Brain pericyte (primary cell): ENCODE measurements around the gene TNFSF13.

Experiments used
- DNase-seq: peaks from one replicate; pipeline ENCODE4 v3.0.0-alpha.2; 2012; ENCODE audit warnings: low read depth, low spot score

Gene TNFSF13

DNA sequence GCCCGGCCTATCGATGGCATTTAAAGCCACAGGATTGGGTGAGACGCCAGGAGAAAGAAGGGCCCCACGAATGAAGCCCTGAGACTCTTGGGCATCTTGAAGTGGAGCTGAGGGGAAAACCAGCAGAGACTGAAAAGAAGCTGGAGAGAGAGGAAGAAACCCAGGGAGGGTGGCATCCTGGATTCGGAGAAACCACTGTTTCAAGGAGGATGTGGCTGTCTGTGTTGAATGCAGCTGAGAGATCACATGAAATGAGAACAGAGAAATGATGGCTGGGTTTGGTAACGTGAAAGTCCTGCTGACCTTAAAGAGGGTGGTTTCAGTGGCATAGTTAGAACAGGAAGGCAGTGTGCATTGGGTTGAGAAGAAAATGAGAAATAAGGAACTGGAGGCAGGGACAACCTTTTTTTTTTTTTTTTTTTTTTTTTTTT lies 5.9 kb upstream of the TNFSF13 start:
- DNase-seq: no peak

DNA sequence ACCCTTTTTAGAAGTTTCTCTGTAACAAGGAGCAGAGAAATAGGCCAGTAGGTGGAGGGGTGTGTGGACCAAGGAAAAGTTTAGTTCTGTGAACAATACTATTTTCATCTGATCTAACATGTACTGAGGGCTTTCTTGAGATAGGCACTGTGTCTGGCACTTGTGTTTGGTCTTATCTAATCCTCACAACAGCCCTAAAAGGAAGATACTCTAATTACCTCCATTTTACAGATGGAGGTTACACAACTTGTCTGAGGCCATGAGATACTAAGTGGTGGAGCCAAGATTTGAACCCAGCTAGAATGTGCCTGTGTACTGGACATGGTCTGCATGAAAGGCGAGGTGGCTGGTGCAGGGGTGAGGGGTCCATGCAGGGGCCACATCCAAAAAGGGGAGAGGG lies 5.2 kb upstream of the TNFSF13 start:
- DNase-seq: no peak

DNA sequence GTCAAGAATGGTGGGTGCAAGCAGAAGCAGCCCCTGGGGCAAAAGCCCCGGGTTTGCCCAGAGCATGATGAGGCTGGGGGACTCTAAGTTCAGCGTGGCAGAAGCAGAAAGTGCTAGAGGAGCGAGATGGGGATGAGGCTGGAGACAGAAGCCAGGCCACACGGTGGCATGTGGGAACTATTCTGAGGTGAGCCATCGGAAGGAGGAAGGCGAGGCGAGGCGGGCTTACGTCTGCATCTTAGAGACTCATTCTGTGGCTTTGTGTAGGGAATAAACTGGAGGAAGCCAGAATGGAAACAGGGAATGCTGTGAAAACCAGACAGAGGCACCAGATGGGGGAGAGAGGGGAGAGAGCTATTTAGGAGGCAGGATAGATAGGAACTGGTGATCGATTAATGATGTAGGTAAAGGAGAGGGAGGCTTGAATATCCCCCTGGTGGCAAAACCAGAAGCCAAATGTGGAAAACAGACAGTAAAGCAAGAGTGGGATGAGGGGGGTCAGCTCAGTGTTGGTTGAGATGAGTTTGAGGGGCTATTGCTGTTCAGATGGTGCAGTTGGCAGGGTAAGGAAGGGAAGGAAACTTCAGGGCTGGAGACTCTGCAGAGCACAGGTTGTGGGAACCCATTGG lies 3.1 kb upstream of the TNFSF13 start:
- DNase-seq: no peak

DNA sequence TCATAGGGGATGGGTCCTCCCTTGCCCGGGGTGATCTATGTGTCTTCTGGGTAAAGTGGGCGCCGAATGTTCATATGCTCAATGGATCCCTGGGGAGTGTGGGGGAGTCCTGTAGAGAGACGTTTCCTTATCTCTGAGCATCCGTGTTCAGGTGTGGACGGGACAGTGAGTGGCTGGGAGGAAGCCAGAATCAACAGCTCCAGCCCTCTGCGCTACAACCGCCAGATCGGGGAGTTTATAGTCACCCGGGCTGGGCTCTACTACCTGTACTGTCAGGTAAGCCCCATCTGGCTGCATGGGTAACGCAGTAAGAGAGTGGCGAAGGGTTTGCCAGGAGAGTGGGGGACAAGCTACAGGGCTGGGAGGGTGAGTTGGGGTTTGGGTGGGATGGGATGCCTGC lies 1.9 kb upstream of the TNFSF13 start:
- DNase-seq: no peak

DNA sequence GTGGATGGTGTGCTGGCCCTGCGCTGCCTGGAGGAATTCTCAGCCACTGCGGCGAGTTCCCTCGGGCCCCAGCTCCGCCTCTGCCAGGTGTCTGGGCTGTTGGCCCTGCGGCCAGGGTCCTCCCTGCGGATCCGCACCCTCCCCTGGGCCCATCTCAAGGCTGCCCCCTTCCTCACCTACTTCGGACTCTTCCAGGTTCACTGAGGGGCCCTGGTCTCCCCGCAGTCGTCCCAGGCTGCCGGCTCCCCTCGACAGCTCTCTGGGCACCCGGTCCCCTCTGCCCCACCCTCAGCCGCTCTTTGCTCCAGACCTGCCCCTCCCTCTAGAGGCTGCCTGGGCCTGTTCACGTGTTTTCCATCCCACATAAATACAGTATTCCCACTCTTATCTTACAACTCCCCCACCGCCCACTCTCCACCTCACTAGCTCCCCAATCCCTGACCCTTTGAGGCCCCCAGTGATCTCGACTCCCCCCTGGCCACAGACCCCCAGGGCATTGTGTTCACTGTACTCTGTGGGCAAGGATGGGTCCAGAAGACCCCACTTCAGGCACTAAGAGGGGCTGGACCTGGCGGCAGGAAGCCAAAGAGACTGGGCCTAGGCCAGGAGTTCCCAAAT lies 1.3 kb upstream of the TNFSF13 start:
- DNase-seq: no peak

DNA sequence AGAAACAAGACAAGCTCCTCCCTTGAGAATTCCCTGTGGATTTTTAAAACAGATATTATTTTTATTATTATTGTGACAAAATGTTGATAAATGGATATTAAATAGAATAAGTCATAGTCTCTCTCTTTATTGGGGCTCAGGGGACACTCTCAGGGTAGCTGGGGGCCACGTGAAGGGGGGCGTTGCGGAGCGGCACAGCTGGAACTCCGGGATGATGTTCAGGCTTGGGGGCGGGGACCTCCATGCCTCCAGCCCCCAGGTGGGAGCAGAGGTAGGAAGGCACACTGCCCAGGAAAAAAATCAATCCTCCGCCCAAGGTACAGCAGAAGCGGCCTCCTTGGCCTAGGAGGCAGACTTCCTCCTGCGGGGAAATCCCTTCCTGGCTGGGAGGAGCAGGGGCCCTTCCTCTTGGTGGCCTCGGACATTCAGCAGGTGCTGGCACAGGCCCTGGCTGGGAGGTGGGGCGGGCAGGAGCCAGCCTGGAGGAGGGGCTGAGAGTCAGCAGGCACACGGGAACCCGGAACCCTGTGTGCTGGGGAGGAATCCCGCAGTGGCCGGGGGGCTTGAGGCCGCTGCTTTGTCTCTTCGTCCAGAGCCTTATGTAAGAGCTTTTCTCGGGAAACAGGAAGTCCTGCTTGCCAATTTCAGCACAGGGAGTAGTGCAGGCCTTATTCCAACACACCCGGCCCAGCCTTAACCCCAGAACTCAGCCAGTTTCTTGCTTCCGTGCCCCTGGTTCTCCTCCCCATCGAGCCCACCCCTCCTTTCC lies 591 bp upstream of the TNFSF13 start:
- no peak for DNase-seq

DNA sequence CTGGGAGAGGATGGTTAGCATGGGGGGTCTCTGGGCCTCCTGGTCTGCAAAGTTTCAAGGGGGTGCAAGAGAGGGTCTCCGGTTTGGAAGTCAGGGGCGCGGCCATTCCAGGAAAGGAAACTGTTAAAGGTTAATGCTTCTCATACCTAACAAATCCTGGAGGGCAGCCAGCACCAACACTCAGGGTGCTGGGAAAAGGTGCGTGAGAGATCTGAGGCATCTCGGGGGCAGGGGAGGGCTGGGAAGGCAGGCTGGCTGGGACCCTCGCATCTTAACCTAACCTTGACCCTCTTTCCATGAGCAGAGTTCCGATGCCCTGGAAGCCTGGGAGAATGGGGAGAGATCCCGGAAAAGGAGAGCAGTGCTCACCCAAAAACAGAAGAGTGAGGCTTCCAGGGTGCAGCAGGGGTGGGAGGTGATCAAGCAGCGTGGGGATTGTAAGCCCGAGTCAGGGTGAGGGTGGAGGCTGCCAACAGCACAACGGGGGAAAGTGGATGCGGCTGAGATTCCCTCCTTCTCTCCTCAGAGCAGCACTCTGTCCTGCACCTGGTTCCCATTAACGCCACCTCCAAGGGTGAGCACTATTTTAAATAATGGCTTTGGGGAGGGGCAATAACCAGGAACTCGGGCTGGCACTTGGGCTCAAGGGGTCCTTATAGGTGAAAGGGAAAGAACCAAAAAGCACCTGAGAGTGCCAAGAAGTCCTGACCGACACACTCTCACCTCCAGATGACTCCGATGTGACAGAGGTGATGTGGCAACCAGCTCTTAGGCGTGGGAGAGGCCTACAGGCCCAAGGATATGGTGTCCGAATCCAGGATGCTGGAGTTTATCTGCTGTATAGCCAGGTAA lies 996 bp downstream of the TNFSF13 start:
- DNase-seq: no peak

DNA sequence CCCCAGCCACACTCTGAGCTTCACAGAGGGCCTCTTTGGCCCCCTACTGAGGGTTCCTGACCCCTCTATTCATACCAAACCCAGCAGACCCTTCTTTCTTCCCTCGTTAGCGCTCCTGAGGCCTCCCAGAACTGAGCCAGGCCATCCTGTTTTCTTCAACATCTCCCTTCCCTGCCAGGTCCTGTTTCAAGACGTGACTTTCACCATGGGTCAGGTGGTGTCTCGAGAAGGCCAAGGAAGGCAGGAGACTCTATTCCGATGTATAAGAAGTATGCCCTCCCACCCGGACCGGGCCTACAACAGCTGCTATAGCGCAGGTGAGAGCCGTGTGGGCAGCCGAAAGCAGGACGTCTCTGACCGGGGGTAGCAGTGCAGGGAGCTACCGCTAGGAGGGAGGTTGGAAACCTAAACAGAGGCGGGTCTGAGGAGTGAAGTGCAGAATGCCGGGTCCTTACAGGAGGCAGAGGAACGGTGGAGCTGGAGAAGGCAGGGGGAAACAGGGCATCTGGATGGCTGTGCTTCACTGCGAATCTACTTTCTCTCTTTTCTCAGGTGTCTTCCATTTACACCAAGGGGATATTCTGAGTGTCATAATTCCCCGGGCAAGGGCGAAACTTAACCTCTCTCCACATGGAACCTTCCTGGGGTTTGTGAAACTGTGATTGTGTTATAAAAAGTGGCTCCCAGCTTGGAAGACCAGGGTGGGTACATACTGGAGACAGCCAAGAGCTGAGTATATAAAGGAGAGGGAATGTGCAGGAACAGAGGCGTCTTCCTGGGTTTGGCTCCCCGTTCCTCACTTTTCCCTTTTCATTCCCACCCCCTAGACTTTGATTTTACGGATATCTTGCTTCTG lies 1.9 kb downstream of the TNFSF13 start:
- DNase-seq: no peak

DNA sequence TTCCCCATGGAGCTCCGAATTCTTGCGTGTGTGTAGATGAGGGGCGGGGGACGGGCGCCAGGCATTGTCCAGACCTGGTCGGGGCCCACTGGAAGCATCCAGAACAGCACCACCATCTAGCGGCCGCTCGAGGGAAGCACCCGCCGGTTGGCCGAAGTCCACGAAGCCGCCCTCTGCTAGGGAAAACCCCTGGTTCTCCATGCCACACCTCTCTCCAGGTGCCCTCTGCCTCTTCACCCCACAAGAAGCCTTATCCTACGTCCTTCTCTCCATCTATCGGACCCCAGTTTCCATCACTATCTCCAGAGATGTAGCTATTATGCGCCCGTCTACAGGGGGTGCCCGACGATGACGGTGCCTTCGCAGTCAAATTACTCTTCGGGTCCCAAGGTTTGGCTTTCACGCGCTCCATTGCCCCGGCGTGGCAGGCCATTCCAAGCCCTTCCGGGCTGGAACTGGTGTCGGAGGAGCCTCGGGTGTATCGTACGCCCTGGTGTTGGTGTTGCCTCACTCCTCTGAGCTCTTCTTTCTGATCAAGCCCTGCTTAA lies 2.6 kb downstream of the TNFSF13 start:
- DNase-seq: no peak

DNA sequence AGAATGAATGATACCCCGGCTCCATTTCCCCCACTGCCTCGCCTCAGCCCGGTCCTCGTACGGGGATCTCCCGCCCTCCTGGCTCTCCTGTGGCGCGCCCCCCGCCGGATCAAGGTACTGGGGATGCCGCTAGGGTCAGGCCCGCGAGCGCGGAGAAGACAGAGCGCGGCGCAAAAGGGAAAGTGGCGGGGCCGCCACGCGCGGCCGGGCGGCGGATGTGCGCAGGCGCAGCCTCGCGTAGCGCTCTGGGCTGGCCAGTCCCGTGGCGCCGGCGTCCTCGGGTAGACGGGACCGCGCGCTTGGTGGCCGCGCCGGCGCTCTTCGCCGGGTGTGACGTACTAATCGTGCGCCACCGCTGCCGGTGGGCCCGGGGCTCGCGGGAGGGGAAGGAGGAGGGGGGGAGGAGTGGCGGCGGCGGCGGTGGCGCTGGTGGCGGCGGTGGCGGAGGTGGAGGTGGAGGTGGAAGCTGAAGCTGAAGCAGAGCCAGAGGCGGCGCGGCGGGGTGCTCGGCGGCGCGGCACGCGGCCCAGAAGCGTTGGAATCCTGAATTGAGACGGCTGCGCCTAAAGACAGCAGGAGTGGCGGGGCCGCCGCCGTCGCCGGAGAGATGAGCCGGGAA lies 3.1 kb downstream of the TNFSF13 start, which contains the start of gene SENP3:
Gene SENP3 (plus strand): TSS at position 331 of the 619 bp plus-strand sequence. CDS start 1,158 bp downstream, outside the sequence.
- no peak for DNase-seq

DNA sequence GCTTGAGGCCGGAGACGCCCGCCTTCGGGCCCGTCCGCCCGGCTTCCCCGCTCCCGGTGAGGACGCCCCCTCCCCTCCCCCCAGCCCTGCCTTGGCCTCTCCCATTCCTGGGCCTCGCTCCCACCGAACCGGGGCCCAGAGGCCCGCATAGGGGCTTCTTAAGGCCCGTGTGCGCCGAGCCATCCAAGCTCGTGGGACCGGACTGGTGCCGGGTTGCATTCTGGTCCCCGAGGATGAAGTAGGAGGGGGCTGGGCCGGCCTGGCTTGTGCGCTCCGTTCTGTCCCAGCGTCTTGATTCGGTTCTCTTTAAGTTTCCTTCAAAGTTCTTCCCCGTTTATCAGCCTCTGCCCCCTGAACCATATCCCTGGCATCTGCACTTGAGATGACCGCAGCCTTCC lies 3.7 kb downstream of the TNFSF13 start:
- DNase-seq: no peak

DNA sequence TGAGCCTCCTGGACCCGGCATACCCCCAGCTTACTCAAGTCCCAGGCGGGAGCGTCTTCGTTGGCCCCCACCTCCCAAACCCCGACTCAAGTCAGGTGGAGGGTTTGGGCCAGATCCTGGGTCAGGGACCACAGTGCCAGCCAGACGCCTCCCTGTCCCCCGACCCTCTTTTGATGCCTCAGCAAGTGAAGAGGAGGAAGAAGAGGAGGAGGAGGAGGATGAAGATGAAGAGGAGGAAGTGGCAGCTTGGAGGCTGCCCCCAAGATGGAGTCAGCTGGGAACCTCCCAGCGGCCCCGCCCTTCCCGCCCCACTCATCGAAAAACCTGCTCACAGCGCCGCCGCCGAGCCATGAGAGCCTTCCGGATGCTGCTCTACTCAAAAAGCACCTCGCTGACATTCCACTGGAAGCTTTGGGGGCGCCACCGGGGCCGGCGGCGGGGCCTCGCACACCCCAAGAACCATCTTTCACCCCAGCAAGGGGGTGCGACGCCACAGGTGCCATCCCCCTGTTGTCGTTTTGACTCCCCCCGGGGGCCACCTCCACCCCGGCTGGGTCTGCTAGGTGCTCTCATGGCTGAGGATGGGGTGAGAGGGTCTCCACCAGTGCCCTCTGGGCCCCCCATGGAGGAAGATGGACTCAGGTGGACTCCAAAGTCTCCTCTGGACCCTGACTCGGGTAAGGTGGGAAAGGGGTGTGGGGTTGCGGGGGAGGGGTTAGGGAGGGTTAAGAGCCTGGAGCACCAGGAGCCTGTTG lies 4.7 kb downstream of the TNFSF13 start:
- DNase-seq: no peak

DNA sequence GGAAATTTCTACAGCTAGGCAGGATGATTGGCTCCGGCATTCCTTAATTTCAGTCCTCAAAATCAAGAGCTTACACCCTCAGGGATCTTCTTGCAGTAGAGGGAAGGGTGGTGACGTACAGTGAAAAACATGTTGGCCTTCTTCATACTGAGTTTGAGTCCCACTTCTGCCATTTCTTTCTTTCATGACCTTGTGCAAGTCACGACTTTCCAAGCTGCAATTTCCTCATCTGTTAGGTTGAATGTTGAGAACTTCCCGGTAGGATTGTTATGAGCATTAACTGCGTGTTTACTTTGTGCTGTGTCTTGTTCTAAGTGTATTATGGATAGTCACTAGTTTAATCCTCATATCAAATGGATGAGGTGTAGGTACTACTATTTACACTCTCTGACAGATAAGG lies 11.0 kb downstream of the TNFSF13 start:
- DNase-seq: no peak

DNA sequence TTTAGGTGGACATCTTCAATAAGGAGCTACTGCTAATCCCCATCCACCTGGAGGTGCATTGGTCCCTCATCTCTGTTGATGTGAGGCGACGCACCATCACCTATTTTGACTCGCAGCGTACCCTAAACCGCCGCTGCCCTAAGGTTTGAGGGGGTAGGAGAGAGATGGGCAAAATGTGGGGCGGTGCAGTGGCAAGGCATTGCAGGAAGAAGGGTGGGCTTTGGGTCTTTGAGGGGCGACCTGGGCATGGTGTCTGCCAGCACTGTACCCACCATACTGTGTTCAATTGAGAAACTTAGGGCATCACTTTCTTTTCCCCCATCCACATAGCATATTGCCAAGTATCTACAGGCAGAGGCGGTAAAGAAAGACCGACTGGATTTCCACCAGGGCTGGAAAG lies 11.8 kb downstream of the TNFSF13 start:
- no peak for DNase-seq

DNA sequence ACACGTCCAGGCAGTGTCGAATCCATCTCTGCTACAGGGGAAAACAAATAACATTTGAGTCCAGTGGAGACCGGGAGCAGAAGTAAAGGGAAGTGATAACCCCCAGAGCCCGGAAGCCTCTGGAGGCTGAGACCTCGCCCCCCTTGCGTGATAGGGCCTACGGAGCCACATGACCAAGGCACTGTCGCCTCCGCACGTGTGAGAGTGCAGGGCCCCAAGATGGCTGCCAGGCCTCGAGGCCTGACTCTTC lies 13.7 kb downstream of the TNFSF13 start:
- no peak for DNase-seq

DNA sequence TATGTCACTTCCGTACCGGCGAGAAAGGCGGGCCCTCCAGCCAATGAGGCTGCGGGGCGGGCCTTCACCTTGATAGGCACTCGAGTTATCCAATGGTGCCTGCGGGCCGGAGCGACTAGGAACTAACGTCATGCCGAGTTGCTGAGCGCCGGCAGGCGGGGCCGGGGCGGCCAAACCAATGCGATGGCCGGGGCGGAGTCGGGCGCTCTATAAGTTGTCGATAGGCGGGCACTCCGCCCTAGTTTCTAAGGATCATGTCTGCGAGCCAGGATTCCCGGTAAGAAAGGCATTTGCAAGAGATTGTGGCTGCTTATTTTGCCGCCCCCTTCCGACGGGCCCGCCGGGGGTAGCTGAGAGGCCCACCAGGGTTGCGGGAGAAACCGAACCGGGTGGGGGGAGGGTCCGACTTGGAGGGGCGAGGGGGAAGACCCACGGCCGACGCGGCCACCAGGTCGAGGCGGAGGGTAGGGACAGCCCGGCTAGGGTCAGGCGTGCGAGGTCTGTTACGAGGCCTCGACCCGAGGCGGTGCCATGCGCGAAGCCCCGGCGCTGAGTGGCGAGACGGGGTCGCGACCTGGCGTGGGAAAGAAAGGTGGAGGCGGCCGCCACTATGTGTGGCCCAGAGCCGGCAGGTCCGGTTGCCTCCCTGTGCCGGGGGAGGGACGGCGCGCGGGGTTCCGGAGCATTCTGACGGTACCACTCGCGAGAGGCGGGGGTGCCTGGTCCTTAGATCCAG lies 14.2 kb downstream of the TNFSF13 start:
- peak; percentile 99 for DNase-seq

DNA sequence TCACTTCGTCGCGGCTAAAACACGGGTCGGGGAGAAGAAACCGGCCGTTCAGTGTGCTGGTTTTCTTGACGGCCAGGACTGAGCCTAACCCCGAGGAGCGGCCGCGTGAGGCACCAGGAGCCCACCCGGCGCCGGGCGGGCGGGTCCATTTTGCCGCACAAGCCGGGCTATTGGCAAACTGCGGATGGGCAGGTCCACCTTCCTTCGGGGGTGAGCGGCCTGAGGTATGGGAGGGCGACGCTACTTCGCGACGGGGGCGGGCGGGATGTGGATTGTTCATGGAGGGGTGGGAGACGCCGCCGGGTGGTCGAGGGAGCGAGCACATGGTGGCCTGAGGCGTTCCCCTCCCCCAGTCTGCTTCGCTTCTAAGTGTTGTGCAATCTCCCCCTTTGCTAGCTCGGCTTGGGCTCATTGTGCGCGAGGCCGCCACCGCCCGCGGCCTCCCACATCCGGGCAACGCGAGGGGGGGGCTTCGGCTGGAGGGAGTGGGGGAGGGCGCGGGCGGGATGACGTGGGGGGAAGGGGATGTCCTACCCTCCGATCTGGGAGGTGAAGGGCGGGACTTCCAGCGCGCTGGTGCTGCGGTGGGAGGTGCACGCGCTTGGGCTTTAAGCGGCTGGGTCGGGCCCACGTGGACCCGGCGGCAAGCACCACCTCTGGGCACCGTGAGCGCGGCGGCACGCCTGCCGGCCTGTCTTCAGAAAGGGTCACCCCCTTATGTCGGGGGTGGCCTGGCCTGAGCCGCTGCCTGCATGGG lies 15.0 kb downstream of the TNFSF13 start:
- peak; percentile 85 for DNase-seq

DNA sequence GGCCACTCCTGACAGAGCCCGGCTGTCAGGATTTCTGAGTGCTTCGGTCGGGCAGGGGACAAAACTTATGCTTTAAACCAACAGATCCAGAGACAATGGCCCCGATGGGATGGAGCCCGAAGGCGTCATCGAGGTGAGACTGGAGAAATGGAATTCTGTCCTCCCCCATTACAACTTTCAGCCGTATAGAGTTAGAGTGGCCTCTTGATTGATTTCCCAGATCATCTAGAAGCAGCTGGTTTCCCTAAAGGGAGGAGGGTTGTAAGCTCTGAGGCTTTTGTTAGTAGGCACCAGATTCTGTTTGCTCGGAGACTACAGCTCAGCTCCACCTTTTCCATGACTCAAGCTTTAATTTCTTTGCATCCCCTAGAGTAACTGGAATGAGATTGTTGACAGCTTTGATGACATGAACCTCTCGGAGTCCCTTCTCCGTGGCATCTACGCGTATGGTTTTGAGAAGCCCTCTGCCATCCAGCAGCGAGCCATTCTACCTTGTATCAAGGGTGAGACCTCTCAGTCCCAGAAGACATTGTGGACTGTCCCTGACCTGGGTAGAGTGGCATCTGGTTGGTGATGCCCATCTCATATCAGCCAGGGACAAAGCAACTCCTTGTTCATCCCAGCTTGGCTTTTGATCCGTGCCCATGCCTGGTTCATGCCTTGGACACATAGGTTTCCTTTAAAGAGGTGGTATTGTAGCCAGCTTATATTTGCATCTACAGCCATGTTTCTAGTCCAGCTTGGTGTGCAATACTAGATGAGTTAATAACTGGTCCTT lies 15.8 kb downstream of the TNFSF13 start:
- DNase-seq: no peak
